Fibroblast of the aortic adventitia (primary cell): ENCODE data around the gene PSD4. TPM values are rescaled to one million over a fixed set of nuclear protein-coding genes. Genes with fewer than 3 reads are reported as not detected.

Source experiments
- DNase-seq: peaks from one replicate; pipeline ENCODE4 v3.0.0-alpha.2; 2010; ENCODE audit warnings: low read depth
- H3K4me3 ChIP-seq: 2 replicates; pipeline ENCODE4 v1.5.1; 2011; ENCODE audit warnings: low read depth, mild to moderate bottlenecking, control low read depth, low read length, moderate library complexity
- total RNA-seq: library from RNA; depleted of rRNA; stranded (reverse); fragments of >200 nt; gene quantifications from 2 replicates; pipeline ENCODE4 v1.2.3, GENCODE V29; 2012; ENCODE audit warnings: low replicate concordance
- TF ChIP-seq, protein P1 (sequence below): IDR thresholded peaks from 2 replicates; pipeline ENCODE4 v1.5.1; 2011; ENCODE audit warnings: mild to moderate bottlenecking, low read length, control low read depth, inconsistent platforms; ENCODE audit not compliant: insufficient read depth

PSD4 gene
- 0.82 and 5.1 TPM in 2 replicates for total RNA-seq

DNA sequence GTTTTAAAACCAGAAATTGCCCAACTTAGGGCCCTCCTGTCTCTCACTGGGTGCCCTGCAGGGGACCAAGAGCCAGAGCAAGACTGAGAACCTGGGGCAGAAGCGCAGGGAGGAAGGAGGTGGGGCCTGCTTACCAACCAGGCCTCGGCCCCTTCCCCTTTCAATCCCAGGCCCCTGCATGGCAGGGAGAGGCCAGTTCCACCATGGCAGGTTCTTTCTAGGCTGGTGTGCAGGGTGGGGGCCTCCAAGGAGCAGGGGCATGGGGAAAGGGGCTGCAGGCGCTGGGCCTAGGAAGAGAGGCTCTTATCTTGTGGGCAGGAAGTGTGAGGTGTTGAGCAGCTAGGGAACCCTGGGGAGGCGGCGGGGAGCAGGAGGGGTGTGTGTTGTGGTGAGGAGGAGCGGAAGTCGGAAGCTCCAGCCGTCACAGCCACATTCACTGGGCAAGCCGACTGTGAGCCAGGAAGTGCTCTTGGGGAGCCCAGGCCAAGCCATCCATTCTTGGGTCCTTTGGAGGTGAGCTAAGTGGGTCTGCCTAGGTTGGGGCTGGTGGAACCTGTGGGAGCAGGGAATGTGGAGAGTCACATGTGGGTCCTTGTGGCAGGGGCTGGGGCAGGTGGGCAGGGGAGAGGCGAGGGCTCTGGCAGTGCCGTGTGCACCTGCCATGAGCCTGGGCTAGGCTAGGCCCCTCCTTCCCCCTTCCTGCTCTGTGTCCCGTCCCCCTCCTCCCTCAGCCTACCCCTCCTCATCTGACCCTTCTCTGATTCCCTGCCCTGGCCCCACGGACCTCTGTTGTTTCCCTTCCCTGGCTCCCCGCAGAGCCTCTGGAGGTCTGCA, at the start of gene PSD4:
Gene PSD4 (plus strand): TSS at position 430 of the 834 bp plus-strand sequence. CDS start 8,486 bp downstream, outside the sequence.
- DNase-seq: no peak
- no peak within 1 kb of the TSS for H3K4me3 ChIP-seq
- TF ChIP-seq, protein P1, sequence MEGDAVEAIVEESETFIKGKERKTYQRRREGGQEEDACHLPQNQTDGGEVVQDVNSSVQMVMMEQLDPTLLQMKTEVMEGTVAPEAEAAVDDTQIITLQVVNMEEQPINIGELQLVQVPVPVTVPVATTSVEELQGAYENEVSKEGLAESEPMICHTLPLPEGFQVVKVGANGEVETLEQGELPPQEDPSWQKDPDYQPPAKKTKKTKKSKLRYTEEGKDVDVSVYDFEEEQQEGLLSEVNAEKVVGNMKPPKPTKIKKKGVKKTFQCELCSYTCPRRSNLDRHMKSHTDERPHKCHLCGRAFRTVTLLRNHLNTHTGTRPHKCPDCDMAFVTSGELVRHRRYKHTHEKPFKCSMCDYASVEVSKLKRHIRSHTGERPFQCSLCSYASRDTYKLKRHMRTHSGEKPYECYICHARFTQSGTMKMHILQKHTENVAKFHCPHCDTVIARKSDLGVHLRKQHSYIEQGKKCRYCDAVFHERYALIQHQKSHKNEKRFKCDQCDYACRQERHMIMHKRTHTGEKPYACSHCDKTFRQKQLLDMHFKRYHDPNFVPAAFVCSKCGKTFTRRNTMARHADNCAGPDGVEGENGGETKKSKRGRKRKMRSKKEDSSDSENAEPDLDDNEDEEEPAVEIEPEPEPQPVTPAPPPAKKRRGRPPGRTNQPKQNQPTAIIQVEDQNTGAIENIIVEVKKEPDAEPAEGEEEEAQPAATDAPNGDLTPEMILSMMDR: no peak

DNA sequence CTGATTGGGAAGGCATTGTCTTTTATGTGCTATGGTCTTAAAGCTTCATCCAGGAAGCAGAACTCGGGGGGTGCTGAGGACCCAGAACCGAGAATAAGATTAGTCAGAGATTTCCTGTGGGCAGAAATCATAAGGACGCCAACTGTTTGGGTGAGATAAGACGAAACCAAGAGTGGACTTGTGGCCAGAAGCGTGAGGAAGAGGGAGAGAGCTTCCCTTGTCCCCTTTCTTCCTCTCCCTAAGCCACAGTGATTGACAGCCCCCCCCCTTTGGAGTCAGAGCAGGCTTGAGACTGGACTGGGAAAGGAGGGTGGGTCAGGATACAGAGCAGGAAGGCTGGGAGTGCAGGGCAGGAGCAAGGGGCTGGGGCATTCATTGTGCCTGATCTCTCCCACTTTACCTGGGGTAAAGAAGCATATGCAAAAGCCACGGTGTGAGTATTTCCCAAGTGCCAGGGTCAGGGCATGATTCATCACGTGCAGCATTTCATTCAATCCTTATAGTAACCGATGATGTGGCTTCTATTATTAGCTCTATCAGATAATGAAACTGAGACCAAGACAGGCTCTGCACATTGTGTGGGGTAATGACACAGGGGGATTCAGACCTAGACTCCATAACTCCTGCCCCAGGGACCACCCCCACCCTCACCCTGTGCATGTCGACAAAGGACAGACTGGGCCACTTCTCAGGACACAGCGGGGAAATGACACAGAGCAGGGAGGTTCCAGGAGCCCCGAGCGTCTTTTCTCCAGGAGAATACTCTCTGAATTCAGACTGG, 49.4 kb upstream of the PSD4 start:
- TF ChIP-seq, protein P1: no peak
- H3K4me3 ChIP-seq: no peak overlapping the region
- DNase-seq: peak; percentile 52

DNA sequence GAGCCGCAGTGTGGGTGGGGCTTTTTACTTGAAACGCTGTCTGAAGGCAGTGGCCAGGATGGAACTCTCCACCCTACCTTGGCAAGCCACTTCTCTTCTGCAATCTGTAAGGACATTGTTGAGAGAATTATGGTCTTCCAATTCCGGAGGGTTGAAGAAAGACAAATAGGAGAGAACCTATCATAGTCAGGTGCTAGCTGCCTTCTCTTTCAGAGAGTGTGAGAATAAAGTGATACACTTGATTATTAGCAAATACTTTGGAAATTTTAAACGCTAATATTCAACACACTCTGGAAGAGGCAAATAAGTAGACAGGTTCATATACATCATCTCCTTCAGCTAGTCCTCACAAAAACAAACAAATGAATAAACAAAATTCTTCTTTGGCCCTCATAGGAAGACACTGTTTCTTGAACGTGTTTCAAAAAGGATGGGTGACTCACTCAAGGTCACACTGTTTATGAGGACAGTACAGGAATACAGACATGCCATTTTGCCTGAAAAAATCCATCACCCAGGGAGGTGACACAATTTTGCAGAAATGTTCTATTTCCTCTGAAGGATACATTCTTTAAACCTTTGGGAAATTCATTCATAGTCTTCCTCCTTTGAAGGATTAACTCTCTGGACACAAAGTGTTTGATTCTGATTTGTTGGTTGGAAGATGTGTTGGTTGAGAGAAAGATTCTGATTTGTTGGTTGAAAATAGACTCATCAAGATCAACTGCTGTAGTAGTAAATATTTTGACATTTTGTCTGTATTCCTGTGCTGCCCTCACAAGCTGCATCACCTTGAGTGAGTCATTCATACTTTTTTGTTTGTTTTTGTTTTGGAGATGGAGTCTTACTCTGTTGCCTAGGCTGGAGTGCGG, 48.6 kb upstream of the PSD4 start:
- no peak for DNase-seq
- H3K4me3 ChIP-seq: no peak overlapping the region

GRCh38 chr2:113126845-113127645, 46.7 kb upstream of the PSD4 start, which contains the start of gene IL1RN:
Gene IL1RN (plus strand): TSS chr2:113127598. CDS start chr2:113127625, 27 bp downstream.
- H3K4me3 ChIP-seq: no peak within 1 kb of the TSS
- no peak for DNase-seq
- TF ChIP-seq, protein P1: no peak

More for the DNA sequence above, 48.6 kb upstream of the PSD4 start:
- TF ChIP-seq, protein P1: no peak

GRCh38 chr2:113127646-113128570, 45.9 kb upstream of the PSD4 start:
- TF ChIP-seq, protein P1: no peak
- DNase-seq: no peak
- no peak overlapping the region for H3K4me3 ChIP-seq
